ENCODE results near the gene APIP.

The APIP gene

GRCh38 chr11:34940026-34940677 is 24.0 kb upstream of the APIP start:
- H3K36me3 ChIP-seq (ENCODE audit: control insufficient read depth in 1 of 2, insufficient read depth in 2 of 2, low read length in 2 of 2), result no peaks in the 10 kb centered on the region
- H4K12ac ChIP-seq (ENCODE audit: low read depth, low read length), result no peak overlapping the region
- H3K4me1 ChIP-seq (ENCODE audit: control insufficient read depth in 1 of 2, insufficient read depth in 2 of 2, low read length in 2 of 2), result peaks cover 3 to 7% of the 10 kb centered on the region in 2 experiments
- no peaks in the 10 kb centered on the region for H3K79me2 ChIP-seq (ENCODE audit: control insufficient read depth, insufficient read depth, low read length, poor library complexity)
- H3K27ac ChIP-seq (ENCODE audit: low read depth, low read length), result no peak overlapping the region
- no peak overlapping the region for H2BK120ac ChIP-seq (ENCODE audit: insufficient read depth, low read length, poor library complexity)
- no peak overlapping the region for H2BK5ac ChIP-seq (ENCODE audit: low read depth, low read length, poor library complexity)
- no peak overlapping the region for H2BK12ac ChIP-seq (ENCODE audit: low read length)
- H4K91ac ChIP-seq (ENCODE audit: low read depth, low read length), result no peak overlapping the region
- H3K18ac ChIP-seq (ENCODE audit: low read length), result no peak overlapping the region
- no CpG with 5 or more reads among the region's 4 CpGs for WGBS (ENCODE audit: extremely low coverage, insufficient coverage, insufficient read length)
- H3K4ac ChIP-seq (ENCODE audit: low read depth, low read length), result no peak overlapping the region
- no peaks in the 10 kb centered on the region for H3K27me3 ChIP-seq (ENCODE audit: insufficient read depth, low read length)
- no peak overlapping the region for H2AK5ac ChIP-seq (ENCODE audit: low read length)
- no peaks in the 10 kb centered on the region for H3K9me3 ChIP-seq (ENCODE audit: insufficient read depth, low read depth, low read length)
- peak; percentile 17 to 45 for DNase-seq
- no peak overlapping the region for H3K4me3 ChIP-seq (ENCODE audit: low read depth, low read length)
- H3K23ac ChIP-seq (ENCODE audit: low read length), result no peak overlapping the region
- H4K8ac ChIP-seq (ENCODE audit: low read depth, low read length), result no peak overlapping the region
- H3K9ac ChIP-seq (ENCODE audit: low read length), result no peak overlapping the region
- H3K79me1 ChIP-seq (ENCODE audit: low read length), result no peaks in the 10 kb centered on the region
- H3K4me2 ChIP-seq (ENCODE audit: low read length), result no peak overlapping the region
- no peak overlapping the region for H3K14ac ChIP-seq (ENCODE audit: low read length)
- no peak overlapping the region for H2AFZ ChIP-seq (ENCODE audit: insufficient read depth, low read length, poor library complexity)

- no peak overlapping the region for H3K27ac ChIP-seq (ENCODE audit: low read depth, low read length)
- no peak for DNase-seq
- no peak overlapping the region for H2BK5ac ChIP-seq (ENCODE audit: low read depth, low read length, poor library complexity)
- H3K9ac ChIP-seq (ENCODE audit: low read length), result no peak overlapping the region
- H3K18ac ChIP-seq (ENCODE audit: low read length), result no peak overlapping the region
- H4K91ac ChIP-seq (ENCODE audit: low read depth, low read length), result no peak overlapping the region
- no peaks in the 10 kb centered on the region for H3K9me3 ChIP-seq (ENCODE audit: insufficient read depth, low read depth, low read length)
- H3K79me2 ChIP-seq (ENCODE audit: control insufficient read depth, insufficient read depth, low read length, poor library complexity), result no peaks in the 10 kb centered on the region
- no peak overlapping the region for H3K4me3 ChIP-seq (ENCODE audit: low read depth, low read length)
- H3K36me3 ChIP-seq (ENCODE audit: control insufficient read depth in 1 of 2, insufficient read depth in 2 of 2, low read length in 2 of 2), result no peaks in the 10 kb centered on the region
- H2AFZ ChIP-seq (ENCODE audit: insufficient read depth, low read length, poor library complexity), result no peak overlapping the region
- H3K4me2 ChIP-seq (ENCODE audit: low read length), result no peak overlapping the region
- H2AK5ac ChIP-seq (ENCODE audit: low read length), result no peak overlapping the region
- H2BK120ac ChIP-seq (ENCODE audit: insufficient read depth, low read length, poor library complexity), result no peak overlapping the region
- H3K14ac ChIP-seq (ENCODE audit: low read length), result no peak overlapping the region
- H3K23ac ChIP-seq (ENCODE audit: low read length), result no peak overlapping the region
- no CpG with 5 or more reads among the region's 1 CpG for WGBS (ENCODE audit: extremely low coverage, insufficient coverage, insufficient read length)
- no peak overlapping the region for H3K4ac ChIP-seq (ENCODE audit: low read depth, low read length)
- H4K12ac ChIP-seq (ENCODE audit: low read depth, low read length), result no peak overlapping the region
- H3K27me3 ChIP-seq (ENCODE audit: insufficient read depth, low read length), result no peaks in the 10 kb centered on the region
- H3K79me1 ChIP-seq (ENCODE audit: low read length), result no peaks in the 10 kb centered on the region
- H3K4me1 ChIP-seq (ENCODE audit: control insufficient read depth in 1 of 2, insufficient read depth in 2 of 2, low read length in 2 of 2), result peaks cover 2 to 5% of the 10 kb centered on the region in 2 experiments
- no peak overlapping the region for H4K8ac ChIP-seq (ENCODE audit: low read depth, low read length)
- H2BK12ac ChIP-seq (ENCODE audit: low read length), result no peak overlapping the region
These were observed 22.4 kb upstream of the APIP start for GRCh38 chr11:34938611-34939010.

DNA sequence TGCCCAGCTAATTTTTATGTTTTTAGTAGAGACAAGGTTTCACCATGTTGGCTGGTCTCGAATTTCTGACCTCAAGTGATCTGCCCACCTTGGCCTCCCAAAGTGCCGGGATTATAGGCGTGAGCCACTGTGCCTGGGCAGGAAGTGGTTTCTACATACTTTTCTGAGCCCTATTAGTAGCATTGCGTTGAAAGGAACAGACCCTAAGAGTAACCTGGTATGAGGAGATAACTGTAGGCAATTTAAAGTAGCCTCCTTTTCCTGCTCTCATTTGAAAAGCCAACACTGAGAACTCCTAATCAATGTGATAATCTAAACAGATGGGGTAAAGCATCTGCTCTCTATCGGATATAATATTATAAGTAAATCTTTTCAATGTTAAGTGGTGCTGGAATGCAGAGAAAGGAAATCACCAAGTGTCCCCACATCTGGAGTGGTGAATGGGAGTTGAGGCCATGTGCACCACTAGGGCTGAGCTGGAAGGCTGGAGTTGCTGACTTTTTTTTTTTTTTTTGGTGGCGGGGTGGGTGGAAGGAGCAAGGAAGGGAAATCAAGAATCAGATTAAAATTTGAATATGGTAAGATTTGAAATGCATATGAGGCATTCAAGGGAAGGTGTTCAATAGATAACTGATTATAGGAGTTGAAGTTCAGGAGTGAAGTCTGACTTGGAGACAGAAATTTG is 20.9 kb upstream of the APIP start:
- Histone ChIP-seq H3K9ac (ENCODE audit: low read length) (no peak overlapping the region), H4K8ac (ENCODE audit: low read depth, low read length) (no peak overlapping the region), H3K4me3 (ENCODE audit: low read depth, low read length) (no peak overlapping the region), H2BK5ac (ENCODE audit: low read depth, low read length, poor library complexity) (no peak overlapping the region), H4K91ac (ENCODE audit: low read depth, low read length) (no peak overlapping the region), H3K36me3 (ENCODE audit: control insufficient read depth in 1 of 2, insufficient read depth in 2 of 2, low read length in 2 of 2) (peaks cover 0 to 1% of the 10 kb centered on the region in 2 experiments), H3K27me3 (ENCODE audit: insufficient read depth, low read length) (no peaks in the 10 kb centered on the region), H3K79me1 (ENCODE audit: low read length) (no peaks in the 10 kb centered on the region), H3K27ac (ENCODE audit: low read depth, low read length) (no peak overlapping the region), H2AFZ (ENCODE audit: insufficient read depth, low read length, poor library complexity) (no peak overlapping the region), H4K12ac (ENCODE audit: low read depth, low read length) (no peak overlapping the region), H2BK12ac (ENCODE audit: low read length) (no peak overlapping the region), H3K9me3 (ENCODE audit: insufficient read depth, low read depth, low read length) (no peaks in the 10 kb centered on the region), H3K14ac (ENCODE audit: low read length) (no peak overlapping the region), H3K4ac (ENCODE audit: low read depth, low read length) (no peak overlapping the region), H3K18ac (ENCODE audit: low read length) (no peak overlapping the region), H3K4me2 (ENCODE audit: low read length) (no peak overlapping the region), H2AK5ac (ENCODE audit: low read length) (no peak overlapping the region), H3K23ac (ENCODE audit: low read length) (no peak overlapping the region), H3K4me1 (ENCODE audit: control insufficient read depth in 1 of 2, insufficient read depth in 2 of 2, low read length in 2 of 2) (peaks cover 1 to 5% of the 10 kb centered on the region in 2 experiments), H3K79me2 (ENCODE audit: control insufficient read depth, insufficient read depth, low read length, poor library complexity) (no peaks in the 10 kb centered on the region), H2BK120ac (ENCODE audit: insufficient read depth, low read length, poor library complexity) (no peak overlapping the region)
- no CpG with 5 or more reads among the region's 6 CpGs for WGBS (ENCODE audit: extremely low coverage, insufficient coverage, insufficient read length)
- no peak for DNase-seq

DNA sequence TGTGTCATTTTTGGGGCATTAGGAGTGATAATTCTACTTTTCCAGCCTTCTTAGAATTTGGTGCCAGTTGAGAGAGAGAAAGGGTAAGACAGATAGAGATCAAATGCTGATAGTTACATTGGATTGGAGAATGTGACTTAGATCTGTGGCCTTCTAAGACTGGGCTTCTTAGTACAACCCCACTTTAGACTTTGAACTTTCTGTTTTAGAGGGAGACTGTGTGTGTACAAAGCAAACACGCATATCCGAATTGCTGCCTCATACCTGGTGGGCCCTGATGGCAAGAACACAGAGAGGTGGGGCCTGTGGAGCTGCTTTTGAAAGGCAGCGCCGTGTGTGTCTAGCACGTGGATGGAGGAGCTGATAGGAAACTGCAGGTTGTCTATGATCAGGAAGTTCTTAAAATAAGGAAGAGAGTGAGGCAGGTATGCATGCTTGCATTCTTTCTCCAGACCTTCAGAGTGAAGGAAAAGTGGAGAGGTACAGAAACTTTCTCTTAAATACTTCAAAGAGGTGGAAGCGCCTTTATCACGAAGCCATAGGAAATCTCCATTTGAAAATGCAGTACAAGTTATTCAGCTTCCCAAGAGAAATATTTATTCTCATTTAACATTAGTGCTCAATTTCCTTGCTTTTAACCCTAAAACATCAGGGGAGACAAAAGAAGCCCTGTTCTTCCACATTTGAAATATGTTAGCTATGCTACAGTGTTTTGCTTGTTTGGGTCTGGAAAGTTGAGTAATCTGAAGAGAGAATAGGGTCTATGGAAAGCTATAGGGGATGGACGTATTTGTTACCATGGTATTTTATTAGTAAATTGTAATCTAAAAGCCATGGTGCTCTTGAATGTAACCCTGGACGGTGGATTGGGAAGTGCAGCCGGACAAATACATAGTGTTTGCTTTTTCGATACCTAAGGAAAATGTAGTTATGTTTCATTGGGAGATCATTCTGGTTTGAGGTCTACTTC is 13.9 kb upstream of the APIP start:
- Histone ChIP-seq H4K8ac (ENCODE audit: low read depth, low read length) (no peak overlapping the region), H2AK5ac (ENCODE audit: low read length) (no peak overlapping the region), H4K12ac (ENCODE audit: low read depth, low read length) (no peak overlapping the region), H3K27me3 (ENCODE audit: insufficient read depth, low read length) (no peaks in the 10 kb centered on the region), H3K23ac (ENCODE audit: low read length) (no peak overlapping the region), H3K36me3 (ENCODE audit: control insufficient read depth in 1 of 2, insufficient read depth in 2 of 2, low read length in 2 of 2) (peaks cover 0 to 1% of the 10 kb centered on the region in 2 experiments), H3K4ac (ENCODE audit: low read depth, low read length) (no peak overlapping the region), H3K79me2 (ENCODE audit: control insufficient read depth, insufficient read depth, low read length, poor library complexity) (no peaks in the 10 kb centered on the region), H3K9me3 (ENCODE audit: insufficient read depth, low read depth, low read length) (no peaks in the 10 kb centered on the region), H2BK120ac (ENCODE audit: insufficient read depth, low read length, poor library complexity) (no peak overlapping the region), H3K4me3 (ENCODE audit: low read depth, low read length) (no peak overlapping the region), H2BK12ac (ENCODE audit: low read length) (no peak overlapping the region), H3K9ac (ENCODE audit: low read length) (no peak overlapping the region), H3K18ac (ENCODE audit: low read length) (no peak overlapping the region), H3K4me2 (ENCODE audit: low read length) (no peak overlapping the region), H3K14ac (ENCODE audit: low read length) (no peak overlapping the region), H2BK5ac (ENCODE audit: low read depth, low read length, poor library complexity) (no peak overlapping the region), H3K4me1 (ENCODE audit: control insufficient read depth in 1 of 2, insufficient read depth in 2 of 2, low read length in 2 of 2) (peaks cover 0 to 3% of the 10 kb centered on the region in 2 experiments), H3K27ac (ENCODE audit: low read depth, low read length) (no peak overlapping the region), H2AFZ (ENCODE audit: insufficient read depth, low read length, poor library complexity) (no peak overlapping the region), H4K91ac (ENCODE audit: low read depth, low read length) (no peak overlapping the region), H3K79me1 (ENCODE audit: low read length) (no peaks in the 10 kb centered on the region)
- no CpG with 5 or more reads among the region's 11 CpGs for WGBS (ENCODE audit: extremely low coverage, insufficient coverage, insufficient read length)
- DNase-seq, result peak in 1 of 2 donors; percentile 36
